Hepatocyte (in vitro differentiated cells): ENCODE results near the gene NPM1.

Experiments
- EZH2 ChIP-seq: fragments of 200-600 bp; sonication (generic); IDR thresholded peaks from 2 replicates; pipeline ENCODE4 v1.6.1; 2016; ENCODE audit warnings: antibody characterized with exemption, mild to moderate bottlenecking, borderline replicate concordance
- TF ChIP-seq, protein P1 (sequence below): fragments of 200-600 bp; sonication (generic); IDR thresholded peaks from 2 replicates; pipeline ENCODE4 v1.5.1; 2016; ENCODE audit warnings: antibody characterized with exemption, mild to moderate bottlenecking; ENCODE audit not compliant: poor library complexity

DNA sequence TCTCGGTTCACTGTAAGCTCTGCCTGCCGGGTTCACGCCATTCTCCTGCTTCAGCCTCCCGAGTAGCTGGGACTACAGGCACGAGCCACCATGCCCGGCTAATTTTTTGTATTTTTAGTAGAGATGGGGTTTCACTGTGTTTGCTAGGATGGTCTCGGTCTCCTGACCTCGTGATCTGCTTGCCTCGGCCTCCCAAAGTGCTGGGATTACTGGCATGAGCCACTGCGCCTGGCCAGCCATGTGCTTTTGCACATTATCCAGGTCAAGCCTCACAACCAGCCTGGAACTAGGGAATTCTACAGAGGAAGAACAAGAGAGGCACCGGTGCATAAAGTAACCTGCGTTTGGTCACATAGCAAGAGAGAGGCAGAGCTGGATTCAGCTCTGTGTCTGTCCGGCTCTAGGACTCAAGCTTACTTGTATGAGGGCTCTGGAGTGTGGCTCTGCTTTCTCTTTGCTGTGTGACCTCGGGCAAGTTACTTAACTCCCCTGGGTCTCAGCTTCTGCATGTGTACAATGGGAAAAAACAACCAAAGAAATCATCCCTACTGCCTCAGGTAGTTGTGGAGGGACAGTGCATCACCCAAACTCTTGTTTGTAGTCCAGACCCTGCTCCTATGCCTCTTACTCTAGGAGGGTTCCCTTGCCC is 38.1 kb downstream of the NPM1 start:
- TF ChIP-seq, protein P1, sequence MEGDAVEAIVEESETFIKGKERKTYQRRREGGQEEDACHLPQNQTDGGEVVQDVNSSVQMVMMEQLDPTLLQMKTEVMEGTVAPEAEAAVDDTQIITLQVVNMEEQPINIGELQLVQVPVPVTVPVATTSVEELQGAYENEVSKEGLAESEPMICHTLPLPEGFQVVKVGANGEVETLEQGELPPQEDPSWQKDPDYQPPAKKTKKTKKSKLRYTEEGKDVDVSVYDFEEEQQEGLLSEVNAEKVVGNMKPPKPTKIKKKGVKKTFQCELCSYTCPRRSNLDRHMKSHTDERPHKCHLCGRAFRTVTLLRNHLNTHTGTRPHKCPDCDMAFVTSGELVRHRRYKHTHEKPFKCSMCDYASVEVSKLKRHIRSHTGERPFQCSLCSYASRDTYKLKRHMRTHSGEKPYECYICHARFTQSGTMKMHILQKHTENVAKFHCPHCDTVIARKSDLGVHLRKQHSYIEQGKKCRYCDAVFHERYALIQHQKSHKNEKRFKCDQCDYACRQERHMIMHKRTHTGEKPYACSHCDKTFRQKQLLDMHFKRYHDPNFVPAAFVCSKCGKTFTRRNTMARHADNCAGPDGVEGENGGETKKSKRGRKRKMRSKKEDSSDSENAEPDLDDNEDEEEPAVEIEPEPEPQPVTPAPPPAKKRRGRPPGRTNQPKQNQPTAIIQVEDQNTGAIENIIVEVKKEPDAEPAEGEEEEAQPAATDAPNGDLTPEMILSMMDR, result no peak
- TF ChIP-seq EZH2, result no peak
